Measurements from ENCODE around the gene ZNF536.

ZNF536 gene

DNA sequence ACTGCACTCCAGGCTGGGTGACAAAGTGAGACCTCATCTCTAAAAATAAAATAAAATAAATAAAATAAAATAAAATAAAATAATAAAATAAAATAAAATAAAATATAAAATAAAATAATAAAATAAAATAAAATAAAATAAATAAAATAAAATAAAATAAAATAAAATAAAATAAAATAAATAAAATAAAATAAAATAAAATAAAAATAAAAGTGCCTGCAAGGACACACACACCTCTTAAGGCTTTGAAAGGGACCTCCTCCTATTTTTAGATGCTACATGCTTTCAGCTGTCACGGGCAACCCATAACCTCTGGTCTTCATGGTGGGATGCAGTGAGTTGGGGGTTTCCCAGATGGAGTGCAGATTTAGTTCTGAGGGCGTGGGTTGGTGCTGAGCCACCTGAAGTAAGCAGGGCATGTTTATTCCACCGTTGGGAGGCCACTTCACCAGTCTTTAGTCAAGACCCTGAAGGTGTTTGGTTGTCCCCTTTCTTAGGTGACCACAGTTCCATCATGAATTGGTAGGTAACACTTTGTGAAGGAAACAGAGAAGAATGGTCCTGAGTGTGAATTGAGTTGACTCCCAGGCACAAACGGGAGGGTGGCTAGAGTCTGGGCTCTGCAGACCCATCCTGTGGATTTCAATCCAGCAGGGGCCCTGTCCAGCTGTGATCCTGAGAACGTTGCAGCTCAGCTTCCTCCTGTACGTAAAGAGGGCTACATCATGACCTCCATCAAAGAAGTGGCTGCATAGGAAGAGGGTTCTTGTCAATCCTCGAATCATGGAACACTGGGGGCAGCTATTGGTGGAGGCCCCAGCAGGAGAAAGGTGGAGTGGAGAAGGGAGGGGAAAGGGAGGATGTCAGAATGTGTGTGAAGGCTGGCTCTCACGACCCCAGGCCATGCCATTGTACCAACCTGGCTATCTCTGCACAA is 234.2 kb downstream of the ZNF536 start:
- DNase-seq (ENCODE audit: low read depth in 2 of 2): no peak
